ACHN (cell line): ENCODE results near the gene LRP11.
"Not testable (repeated sequence)": the region's sequence is repeated elsewhere in the genome, so short reads cannot be mapped to it uniquely, and the experiment has no call there.

Experiments
- DNase-seq: peaks from one replicate; pipeline ENCODE4 v3.0.0-alpha.2; 2015
- in situ Hi-C: cut with HindIII; loops from 2 replicates; pipeline ENCODE4 v1.10.0; 2017; ENCODE audit warnings: low sequenced_read_pairs, low pct_ligation_motif_present, low pct_unique_long_range_greater_than_20kb

The LRP11 gene

GRCh38 chr6:149877659-149878058 lies 13.5 kb upstream of the LRP11 start:
- in situ Hi-C loops, result no loop called here
- DNase-seq, result no peak

- DNase-seq, result no peak
- in situ Hi-C loops, result no loop called here
Measured at GRCh38 chr6:149876241-149876933, 12.2 kb upstream of the LRP11 start.

GRCh38 chr6:149872233-149872632 lies 8.1 kb upstream of the LRP11 start:
- DNase-seq, result no peak
- in situ Hi-C loops, result no loop called here

- no peak for DNase-seq
- in situ Hi-C loops, result no loop called here
Measured at GRCh38 chr6:149871182-149871581, 7.0 kb upstream of the LRP11 start.

- in situ Hi-C loops, result no loop called here
- no peak for DNase-seq
Measured at GRCh38 chr6:149869275-149869892, 5.2 kb upstream of the LRP11 start.

GRCh38 chr6:149867876-149868640 lies 3.9 kb upstream of the LRP11 start:
- DNase-seq, result no peak
- in situ Hi-C loops, result no loop called here

GRCh38 chr6:149864578-149865535 lies 698 bp upstream of the LRP11 start:
- DNase-seq, result peak; percentile 74
- in situ Hi-C loops, result no loop called here

GRCh38 chr6:149862922-149863697 lies 1.0 kb downstream of the LRP11 start:
- in situ Hi-C loops, result no loop called here
- DNase-seq, result peak; percentile 82

GRCh38 chr6:149862424-149862738 lies 1.8 kb downstream of the LRP11 start:
- DNase-seq, in situ Hi-C loops: not testable (repeated sequence)

GRCh38 chr6:149861603-149862423 lies 2.3 kb downstream of the LRP11 start:
- in situ Hi-C loops, result no loop called here
- no peak for DNase-seq

GRCh38 chr6:149860834-149861602 lies 3.1 kb downstream of the LRP11 start:
- in situ Hi-C loops, result no loop called here
- DNase-seq, result no peak

- in situ Hi-C loops, result no loop called here
Measured at GRCh38 chr6:149860513-149860833, 3.7 kb downstream of the LRP11 start.

GRCh38 chr6:149859938-149860337 lies 4.2 kb downstream of the LRP11 start:
- DNase-seq, result no peak
- in situ Hi-C loops, result no loop called here

More at GRCh38 chr6:149860513-149860833, 3.7 kb downstream of the LRP11 start:
- no peak for DNase-seq

GRCh38 chr6:149859368-149859767 lies 4.8 kb downstream of the LRP11 start:
- no peak for DNase-seq
- in situ Hi-C loops, result no loop called here

GRCh38 chr6:149857541-149857940 lies 6.6 kb downstream of the LRP11 start:
- in situ Hi-C loops, result no loop called here
- no peak for DNase-seq

- no peak for DNase-seq
- in situ Hi-C loops, result no loop called here
Measured at GRCh38 chr6:149856256-149856994, 7.7 kb downstream of the LRP11 start.
